Tibial artery (tissue), 4 donors: ENCODE results near the gene RAP1GAP.

Experiments
- DNase-seq, 2 donors: peaks; one replicate each; pipeline ENCODE4 v3.0.0-alpha.2; 2019
- H3K27ac ChIP-seq, 2 donors: fragments of 200-600 bp; sonication (generic) in 1 of 2; 1 replicate in 1 of 2; 2 replicates in 1 of 2; pipeline ENCODE4 v1.5.1; 2018 to 2019; ENCODE audit warnings: mild to moderate bottlenecking in 1 of 2
- H3K27me3 ChIP-seq, 2 donors: fragments of 200-600 bp; sonication (generic) in 1 of 2; one replicate each; pipeline versions ENCODE4 v1.5.1 to v1.6.0; 2016 to 2019
- H3K36me3 ChIP-seq, 3 donors: fragments of 200-600 bp; sonication (generic) in 2 of 3; one replicate each; pipeline ENCODE4 v1.5.1; 2016 to 2019; ENCODE audit warnings: mild to moderate bottlenecking in 2 of 3
- H3K4me1 ChIP-seq, 4 donors: fragments of 200-600 bp; sonication (generic) in 2 of 4; 1 replicate in 3 of 4; 2 replicates in 1 of 4; pipeline ENCODE4 v1.5.1; 2016 to 2019
- H3K4me3 ChIP-seq, 2 donors: fragments of 200-600 bp; sonication (generic) in 1 of 2; 1 replicate in 1 of 2; 2 replicates in 1 of 2; pipeline ENCODE4 v1.5.1; 2018 to 2019; ENCODE audit warnings: mild to moderate bottlenecking in 2 of 2
- H3K9me3 ChIP-seq, 3 donors: fragments of 200-600 bp; sonication (generic) in 1 of 3; one replicate each; pipeline ENCODE4 v1.5.1; 2016 to 2019
- CTCF ChIP-seq, 2 experiments: fragments of 200-600 bp in 1 of 2; fragments of 450-650 bp in 1 of 2; IDR thresholded peaks; one replicate each; pipeline ENCODE4 v1.5.1; 2017 to 2019; ENCODE audit warnings: antibody characterized with exemption in 2 of 2, mild to moderate bottlenecking in 1 of 2, moderate library complexity in 1 of 2
- intact Hi-C: fragments of 100-400 bp; cut with DNase I; formaldehyde crosslinking; loops from one replicate; pipeline ENCODE4 v1.15.0; 2023; ENCODE audit warnings: low total_unique reads

RAP1GAP gene

GRCh38 chr1:21610989-21611785, 58.0 kb downstream of the RAP1GAP start:
- peaks cover 0 to 22% of the 10 kb centered on the region in 2 donors for H3K27me3 ChIP-seq
- intact Hi-C loops: no loop called here
- TF ChIP-seq CTCF (IDR thresholded peaks at IDR 0.05): no peak
- no peak for DNase-seq
- H3K9me3 ChIP-seq: no peaks in the 10 kb centered on the region
- no peak overlapping the region for H3K4me3 ChIP-seq
- no peaks in the 10 kb centered on the region for H3K4me1 ChIP-seq
- no peak overlapping the region for H3K27ac ChIP-seq
- H3K36me3 ChIP-seq: no peaks in the 10 kb centered on the region

- peaks cover 0 to 22% of the 10 kb centered on the region in 2 donors for H3K27me3 ChIP-seq
- TF ChIP-seq CTCF (IDR thresholded peaks at IDR 0.05): no peak
- H3K9me3 ChIP-seq: no peaks in the 10 kb centered on the region
- no peak for DNase-seq
- no peaks in the 10 kb centered on the region for H3K36me3 ChIP-seq
- intact Hi-C loops: no loop called here
- H3K4me3 ChIP-seq: no peak overlapping the region
- no peak overlapping the region for H3K27ac ChIP-seq
- no peaks in the 10 kb centered on the region for H3K4me1 ChIP-seq
These were observed 59.1 kb downstream of the RAP1GAP start for GRCh38 chr1:21610027-21610426.

GRCh38 chr1:21608798-21609197, 60.4 kb downstream of the RAP1GAP start:
- Histone ChIP-seq H3K4me1 (no peaks in the 10 kb centered on the region), H3K27me3 (peaks cover 0 to 22% of the 10 kb centered on the region in 2 donors), H3K27ac (no peak overlapping the region), H3K9me3 (no peaks in the 10 kb centered on the region), H3K4me3 (no peak overlapping the region), H3K36me3 (no peaks in the 10 kb centered on the region)
- no peak for TF ChIP-seq CTCF (IDR thresholded peaks at IDR 0.05)
- no peak for DNase-seq
- intact Hi-C loops: no loop called here

- H3K4me3 ChIP-seq: no peak overlapping the region
These were observed 61.3 kb downstream of the RAP1GAP start for GRCh38 chr1:21607549-21608529.

More at GRCh38 chr1:21607549-21608529, 61.3 kb downstream of the RAP1GAP start:
- intact Hi-C loops: no loop called here
- H3K27ac ChIP-seq: no peak overlapping the region
- no peaks in the 10 kb centered on the region for H3K4me1 ChIP-seq
- DNase-seq: peak in 1 of 2 donors; percentile 51
- peaks cover 0 to 27% of the 10 kb centered on the region in 2 donors for H3K27me3 ChIP-seq
- TF ChIP-seq CTCF (IDR thresholded peaks at IDR 0.05): no peak
- H3K9me3 ChIP-seq: no peaks in the 10 kb centered on the region
- H3K36me3 ChIP-seq: no peaks in the 10 kb centered on the region
